Stomach (tissue), 4 donors: ENCODE results near the gene BAHD1.

Experiments used
- EP300 ChIP-seq: sonication (generic); formaldehyde crosslinking; IDR thresholded peaks from one replicate; pipeline ENCODE4 v1.6.1; 2017; ENCODE audit warnings: antibody characterized with exemption
- POLR2A ChIP-seq, 4 donors: fragments of 450-650 bp; IDR thresholded peaks; one replicate each; pipeline ENCODE4 v1.6.1; 2016; ENCODE audit warnings: antibody characterized with exemption in 4 of 4, control low read depth in 2 of 4, mild to moderate bottlenecking in 1 of 4, moderate library complexity in 1 of 4
- TF ChIP-seq, protein P1 (sequence below), 7 experiments: fragments of 450-650 bp in 4 of 7; fragments of 200-600 bp in 3 of 7; sonication (generic) in 3 of 7; IDR thresholded peaks; one replicate each; pipeline ENCODE4 v1.5.1; 2016 to 2019; ENCODE audit warnings: antibody characterized with exemption in 7 of 7, control low read depth in 2 of 7, mild to moderate bottlenecking in 1 of 7

DNA sequence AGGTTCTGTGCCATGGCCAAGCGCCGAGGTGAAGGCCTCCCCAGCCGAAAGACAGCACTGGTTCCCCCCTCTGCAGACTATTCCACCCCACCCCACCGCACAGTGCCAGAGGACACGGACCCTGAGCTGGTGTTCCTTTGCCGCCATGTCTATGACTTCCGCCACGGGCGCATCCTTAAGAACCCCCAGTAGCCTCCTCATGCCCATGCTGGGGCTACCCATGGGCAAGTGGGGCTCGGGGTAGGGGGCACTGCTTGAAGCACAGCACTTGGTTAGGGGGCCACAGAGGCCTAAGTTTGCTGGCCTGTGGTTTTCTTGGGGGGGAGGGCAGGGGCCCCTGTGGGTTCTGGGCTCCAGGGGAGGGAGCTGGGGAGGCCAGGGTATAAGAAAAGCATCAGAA, 25.2 kb downstream of the BAHD1 start:
- no peak for TF ChIP-seq POLR2A (IDR thresholded peaks at IDR 0.05)
- TF ChIP-seq, protein P1, sequence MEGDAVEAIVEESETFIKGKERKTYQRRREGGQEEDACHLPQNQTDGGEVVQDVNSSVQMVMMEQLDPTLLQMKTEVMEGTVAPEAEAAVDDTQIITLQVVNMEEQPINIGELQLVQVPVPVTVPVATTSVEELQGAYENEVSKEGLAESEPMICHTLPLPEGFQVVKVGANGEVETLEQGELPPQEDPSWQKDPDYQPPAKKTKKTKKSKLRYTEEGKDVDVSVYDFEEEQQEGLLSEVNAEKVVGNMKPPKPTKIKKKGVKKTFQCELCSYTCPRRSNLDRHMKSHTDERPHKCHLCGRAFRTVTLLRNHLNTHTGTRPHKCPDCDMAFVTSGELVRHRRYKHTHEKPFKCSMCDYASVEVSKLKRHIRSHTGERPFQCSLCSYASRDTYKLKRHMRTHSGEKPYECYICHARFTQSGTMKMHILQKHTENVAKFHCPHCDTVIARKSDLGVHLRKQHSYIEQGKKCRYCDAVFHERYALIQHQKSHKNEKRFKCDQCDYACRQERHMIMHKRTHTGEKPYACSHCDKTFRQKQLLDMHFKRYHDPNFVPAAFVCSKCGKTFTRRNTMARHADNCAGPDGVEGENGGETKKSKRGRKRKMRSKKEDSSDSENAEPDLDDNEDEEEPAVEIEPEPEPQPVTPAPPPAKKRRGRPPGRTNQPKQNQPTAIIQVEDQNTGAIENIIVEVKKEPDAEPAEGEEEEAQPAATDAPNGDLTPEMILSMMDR (IDR thresholded peaks at IDR 0.05) = no peak
- no peak for TF ChIP-seq EP300
